Measurements from ENCODE around the gene GSG1L. TPM values are rescaled to one million over a fixed set of nuclear protein-coding genes. Genes with fewer than 3 reads are reported as not detected.

Gene GSG1L
- total RNA-seq, 1 experiment from 2014 or later, result not detected

DNA sequence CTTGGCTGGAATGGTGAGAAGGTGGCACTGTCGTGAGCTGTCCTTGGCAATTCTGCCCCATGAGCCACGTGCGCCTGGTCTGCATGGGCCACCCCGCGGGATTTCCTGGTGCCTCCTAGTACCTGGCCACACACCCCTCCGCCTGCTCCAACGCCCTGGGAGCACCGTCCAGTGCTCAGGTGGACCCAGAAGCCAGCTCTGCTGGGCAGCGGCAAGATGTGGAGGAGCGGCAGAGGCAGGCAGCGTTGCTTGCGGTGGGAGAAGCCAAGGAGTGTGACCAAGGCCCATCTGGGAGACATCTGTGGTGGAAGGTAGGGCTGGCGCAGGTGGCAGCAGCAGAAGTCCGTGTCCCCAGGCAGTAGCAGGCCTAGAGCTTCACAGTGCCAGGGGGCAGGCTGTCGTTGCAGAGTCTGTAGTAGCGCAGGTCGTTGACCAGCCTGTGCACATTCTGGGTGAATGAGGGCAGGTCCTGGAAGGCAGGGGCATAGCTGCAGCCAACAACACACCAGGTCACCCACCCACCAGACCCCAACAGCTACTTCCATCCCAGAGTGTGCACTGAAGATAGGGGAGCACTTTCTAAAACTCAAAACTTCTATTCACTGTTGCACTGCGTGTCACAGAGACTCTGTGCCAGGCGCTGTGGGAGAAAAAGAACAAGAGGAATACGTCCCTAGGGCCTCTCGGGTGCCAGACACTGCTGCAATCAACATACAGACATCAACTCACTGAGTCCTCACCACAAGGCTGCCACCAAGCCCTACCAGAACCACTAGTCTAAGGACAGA, 34.9 kb upstream of the GSG1L start:
- POLR2A ChIA-PET (ENCODE audit: unreplicated experiment), result no interaction called here
- TF ChIP-seq EZH2 (IDR thresholded peaks at IDR 0.05; ENCODE audit: low read depth), result no peak
- TF ChIP-seq, protein P1, sequence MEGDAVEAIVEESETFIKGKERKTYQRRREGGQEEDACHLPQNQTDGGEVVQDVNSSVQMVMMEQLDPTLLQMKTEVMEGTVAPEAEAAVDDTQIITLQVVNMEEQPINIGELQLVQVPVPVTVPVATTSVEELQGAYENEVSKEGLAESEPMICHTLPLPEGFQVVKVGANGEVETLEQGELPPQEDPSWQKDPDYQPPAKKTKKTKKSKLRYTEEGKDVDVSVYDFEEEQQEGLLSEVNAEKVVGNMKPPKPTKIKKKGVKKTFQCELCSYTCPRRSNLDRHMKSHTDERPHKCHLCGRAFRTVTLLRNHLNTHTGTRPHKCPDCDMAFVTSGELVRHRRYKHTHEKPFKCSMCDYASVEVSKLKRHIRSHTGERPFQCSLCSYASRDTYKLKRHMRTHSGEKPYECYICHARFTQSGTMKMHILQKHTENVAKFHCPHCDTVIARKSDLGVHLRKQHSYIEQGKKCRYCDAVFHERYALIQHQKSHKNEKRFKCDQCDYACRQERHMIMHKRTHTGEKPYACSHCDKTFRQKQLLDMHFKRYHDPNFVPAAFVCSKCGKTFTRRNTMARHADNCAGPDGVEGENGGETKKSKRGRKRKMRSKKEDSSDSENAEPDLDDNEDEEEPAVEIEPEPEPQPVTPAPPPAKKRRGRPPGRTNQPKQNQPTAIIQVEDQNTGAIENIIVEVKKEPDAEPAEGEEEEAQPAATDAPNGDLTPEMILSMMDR (conservative IDR thresholded peaks at IDR 0.05), result no peak
- H4K20me1 ChIP-seq (ENCODE audit: insufficient read depth), result no peaks in the 10 kb centered on the region; the same call in 1 of the 2 replicates
- peaks cover 20% of the 10 kb centered on the region for H3F3A ChIP-seq (ENCODE audit: insufficient read depth, low read depth)
- no peaks in the 10 kb centered on the region for H3K27me3 ChIP-seq (ENCODE audit: insufficient read depth, low read depth)
- no peaks in the 10 kb centered on the region for H3K9me2 ChIP-seq (ENCODE audit: insufficient read depth)
- H3K4me1 ChIP-seq (replicated peaks; ENCODE audit: insufficient read depth), result peaks cover 5% of the 10 kb centered on the region
- BruUV-seq (replicated peaks), result no TSS peak
- no peak overlapping the region for H3K4me3 ChIP-seq
- intact Hi-C loops (cut with micrococcal nuclease; ENCODE audit: unreplicated experiment), result no loop called here
- H3K27ac ChIP-seq, result no peak overlapping the region
- CTCF ChIA-PET, result no interaction called here
- no peak overlapping the region for H2AFZ ChIP-seq
- H3K79me2 ChIP-seq (ENCODE audit: low read depth), result no peaks in the 10 kb centered on the region
- no peak for DNase-seq
- H3K4me2 ChIP-seq, result no peak overlapping the region
- H3K36me3 ChIP-seq (ENCODE audit: low read depth), result 0 out of 2 replicates have a peak, but pooled peaks cover 24% of the 10 kb centered on the region
- H3K9me3 ChIP-seq (ENCODE audit: insufficient read depth, low read depth), result no peaks in the 10 kb centered on the region

DNA sequence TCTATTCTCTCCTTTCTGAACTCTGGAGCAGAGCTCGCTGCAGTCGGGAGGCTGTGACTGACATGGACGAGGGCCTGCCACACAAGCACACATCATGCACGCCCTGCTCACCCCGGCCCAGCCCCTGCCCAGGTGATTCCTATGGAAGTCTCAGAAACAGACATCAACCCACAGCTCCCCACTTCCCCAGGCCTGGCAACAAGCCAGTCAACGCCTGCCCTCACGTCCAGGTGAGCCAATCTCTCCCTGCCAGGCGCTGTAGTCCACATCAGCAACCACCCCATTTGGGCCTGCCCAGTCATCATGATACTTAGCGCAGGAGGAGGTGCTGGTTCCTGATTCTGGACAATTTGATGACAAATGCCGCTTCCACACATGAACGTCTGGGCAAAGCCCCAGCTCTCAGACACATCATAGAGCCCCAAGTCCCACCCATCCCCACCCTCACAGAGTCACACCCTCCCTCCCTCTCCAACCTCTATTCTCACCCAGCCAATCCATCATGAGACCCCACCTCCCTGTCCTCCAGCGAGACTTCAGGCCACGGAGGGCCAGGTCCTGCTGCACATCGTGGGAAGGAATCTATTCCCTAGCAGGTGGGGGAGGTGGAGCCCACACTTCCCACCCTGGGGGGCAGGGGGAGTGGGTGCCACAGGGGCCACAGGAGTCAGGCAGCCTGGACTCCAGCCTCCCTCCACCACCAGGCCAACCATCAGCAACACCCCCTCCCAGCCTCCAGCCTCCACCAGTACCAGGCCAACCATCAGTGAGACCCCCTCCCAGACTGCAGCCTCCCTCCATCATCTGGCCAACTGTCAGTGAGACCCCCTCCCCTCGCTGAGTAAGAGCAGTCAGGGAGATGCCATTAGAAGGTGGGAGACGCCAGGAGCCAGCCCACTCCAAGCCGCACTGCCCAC, 33.7 kb upstream of the GSG1L start:
- H3K27ac ChIP-seq, result no peak overlapping the region
- TF ChIP-seq, protein P1 (conservative IDR thresholded peaks at IDR 0.05), result no peak
- no peak for TF ChIP-seq EZH2 (IDR thresholded peaks at IDR 0.05; ENCODE audit: low read depth)
- no peak overlapping the region for H3K4me2 ChIP-seq
- H2AFZ ChIP-seq, result no peak overlapping the region
- H3K9me2 ChIP-seq (ENCODE audit: insufficient read depth), result no peaks in the 10 kb centered on the region
- no peaks in the 10 kb centered on the region for H3K9me3 ChIP-seq (ENCODE audit: insufficient read depth, low read depth)
- intact Hi-C loops (cut with micrococcal nuclease; ENCODE audit: unreplicated experiment), result no loop called here
- DNase-seq, result no peak
- 0 out of 2 replicates have a peak, but pooled peaks cover 17% of the 10 kb centered on the region for H3K36me3 ChIP-seq (ENCODE audit: low read depth)
- H3K27me3 ChIP-seq (ENCODE audit: insufficient read depth, low read depth), result no peaks in the 10 kb centered on the region
- no peaks in the 10 kb centered on the region for H3K79me2 ChIP-seq (ENCODE audit: low read depth)
- ChIA-PET CTCF (interaction anchor here (0.6 kb wide), 1 partner anchor 94 kb away, joined by 5 read pairs; no protein-coding TSS in a partner anchor), POLR2A (ENCODE audit: unreplicated experiment) (interaction anchor here (0.6 kb wide), 1 partner anchor 62 kb away, joined by 3 read pairs; no protein-coding TSS in a partner anchor)
- no TSS peak for BruUV-seq (replicated peaks)
- peaks cover 16% of the 10 kb centered on the region for H3K4me1 ChIP-seq (replicated peaks; ENCODE audit: insufficient read depth)
- peaks cover 31% of the 10 kb centered on the region for H3F3A ChIP-seq (ENCODE audit: insufficient read depth, low read depth)
- H3K4me3 ChIP-seq, result no peak overlapping the region
- H4K20me1 ChIP-seq (ENCODE audit: insufficient read depth), result no peaks in the 10 kb centered on the region; the same call in 1 of the 2 replicates

DNA sequence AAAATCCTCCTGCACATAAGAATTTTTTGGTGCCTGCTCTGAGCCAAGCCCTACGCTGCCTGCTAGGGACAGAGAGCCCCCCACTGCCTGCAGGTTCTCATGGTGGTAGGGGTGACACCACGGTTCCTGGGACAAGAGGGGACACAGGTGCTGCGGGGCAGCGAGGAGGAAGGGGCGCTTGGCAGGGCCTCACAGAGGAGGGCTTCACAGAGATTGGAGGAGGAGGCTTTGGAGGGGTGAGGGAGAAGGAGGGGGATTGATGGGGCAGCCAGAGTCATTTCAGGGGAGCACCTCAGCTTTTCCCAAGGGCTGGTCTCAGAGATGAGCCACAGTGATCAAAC, 29.8 kb upstream of the GSG1L start:
- Histone ChIP-seq H3K9me3 (ENCODE audit: insufficient read depth, low read depth) (no peaks in the 10 kb centered on the region), H3K4me1 (replicated peaks; ENCODE audit: insufficient read depth) (peaks cover 33% of the 10 kb centered on the region), H3K36me3 (ENCODE audit: low read depth) (0 out of 2 replicates have a peak, but pooled peaks cover 5% of the 10 kb centered on the region), H3K4me2 (peak overlapping the region; percentile 56), H3K27ac (peak overlapping the region; percentile 76), H4K20me1 (ENCODE audit: insufficient read depth) (no peaks in the 10 kb centered on the region), H2AFZ (no peak overlapping the region), H3K79me2 (ENCODE audit: low read depth) (0 out of 2 replicates have a peak, but pooled peaks cover 4% of the 10 kb centered on the region), H3K9me2 (ENCODE audit: insufficient read depth) (no peaks in the 10 kb centered on the region), H3K4me3 (no peak overlapping the region), H3F3A (ENCODE audit: insufficient read depth, low read depth) (peaks cover 46% of the 10 kb centered on the region), H3K27me3 (ENCODE audit: insufficient read depth, low read depth) (no peaks in the 10 kb centered on the region)
- TF ChIP-seq EZH2 (IDR thresholded peaks at IDR 0.05; ENCODE audit: low read depth), result no peak
- TF ChIP-seq, protein P1 (conservative IDR thresholded peaks at IDR 0.05), result no peak
- ChIA-PET POLR2A (ENCODE audit: unreplicated experiment) (no interaction called here), CTCF (interaction anchor here (1.4 kb wide), 1 partner anchor 19 kb away, joined by 4 read pairs; no protein-coding TSS in a partner anchor)
- intact Hi-C loops (cut with micrococcal nuclease; ENCODE audit: unreplicated experiment), result loop anchor here (5.0 kb wide), 1 partner anchor 631 kb away; no protein-coding TSS in a partner anchor
- no peak for DNase-seq
- no TSS peak for BruUV-seq (replicated peaks)

Measured in PC-9 (cell line).